ENCODE results near the gene SSNA1.

The SSNA1 gene

GRCh38 chr9:137223078-137223970, 34.8 kb downstream of the SSNA1 start:
- peak; percentile 99 for DNase-seq

- DNase-seq: no peak
Observed at GRCh38 chr9:137224830-137225694, 36.6 kb downstream of the SSNA1 start, which contains the start of gene CYSRT1. Gene CYSRT1 (plus strand): TSS chr9:137225174. CDS start chr9:137225622, 448 bp downstream.

- DNase-seq: no peak
Observed at GRCh38 chr9:137225699-137226331, 37.3 kb downstream of the SSNA1 start.

GRCh38 chr9:137226338-137227053, 38.0 kb downstream of the SSNA1 start:
- DNase-seq: no peak

GRCh38 chr9:137227054-137227852, 38.8 kb downstream of the SSNA1 start, which contains the start of gene RNF224:
Gene RNF224 (plus strand): TSS chr9:137227502. CDS start chr9:137228336, 834 bp downstream.
- peak; percentile 75 for DNase-seq

- no peak for DNase-seq
Observed at GRCh38 chr9:137227853-137228505, 39.5 kb downstream of the SSNA1 start.

GRCh38 chr9:137228506-137228967, 40.1 kb downstream of the SSNA1 start:
- no peak for DNase-seq

GRCh38 chr9:137228968-137229896, 40.8 kb downstream of the SSNA1 start:
- no peak for DNase-seq

- no peak for DNase-seq
Observed at GRCh38 chr9:137229903-137230704, 41.6 kb downstream of the SSNA1 start.

GRCh38 chr9:137230705-137231371, 42.4 kb downstream of the SSNA1 start, which contains the start of gene SLC34A3:
Gene SLC34A3 (plus strand): TSS chr9:137230901. CDS start chr9:137231703, 802 bp downstream.
- DNase-seq: no peak

GRCh38 chr9:137231372-137232039, 43.0 kb downstream of the SSNA1 start:
- DNase-seq: no peak

GRCh38 chr9:137232101-137232500, 43.6 kb downstream of the SSNA1 start:
- DNase-seq: no peak

- no peak for DNase-seq
Observed at GRCh38 chr9:137232510-137232909, 44.0 kb downstream of the SSNA1 start.

GRCh38 chr9:137233143-137233980, 44.9 kb downstream of the SSNA1 start:
- no peak for DNase-seq

GRCh38 chr9:137234055-137234697, 45.7 kb downstream of the SSNA1 start:
- DNase-seq: no peak

All from EL (cell line).